ENCODE results near the gene C12orf57.

DNA sequence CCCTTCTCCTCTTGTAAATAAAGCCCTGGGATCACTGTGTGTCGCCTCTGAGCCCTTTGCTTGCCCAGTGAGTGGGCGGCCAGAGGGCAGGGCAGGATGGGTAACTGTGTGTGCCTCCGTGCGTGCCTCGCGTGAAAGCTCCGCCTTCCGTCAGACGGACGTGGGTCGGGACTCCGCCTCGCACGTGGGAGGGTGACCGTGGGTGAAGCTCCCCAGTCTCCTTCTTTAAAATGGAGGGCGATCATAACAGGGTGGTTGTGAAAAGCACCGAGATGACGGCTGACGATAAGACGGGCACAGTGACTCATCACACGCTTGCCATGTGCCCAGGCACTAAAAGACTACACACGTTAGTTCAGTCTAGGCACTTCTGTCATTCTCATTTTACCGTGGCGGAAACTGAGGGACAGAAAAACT, 17.5 kb downstream of the C12orf57 start:
- TF ChIP-seq, protein P1, sequence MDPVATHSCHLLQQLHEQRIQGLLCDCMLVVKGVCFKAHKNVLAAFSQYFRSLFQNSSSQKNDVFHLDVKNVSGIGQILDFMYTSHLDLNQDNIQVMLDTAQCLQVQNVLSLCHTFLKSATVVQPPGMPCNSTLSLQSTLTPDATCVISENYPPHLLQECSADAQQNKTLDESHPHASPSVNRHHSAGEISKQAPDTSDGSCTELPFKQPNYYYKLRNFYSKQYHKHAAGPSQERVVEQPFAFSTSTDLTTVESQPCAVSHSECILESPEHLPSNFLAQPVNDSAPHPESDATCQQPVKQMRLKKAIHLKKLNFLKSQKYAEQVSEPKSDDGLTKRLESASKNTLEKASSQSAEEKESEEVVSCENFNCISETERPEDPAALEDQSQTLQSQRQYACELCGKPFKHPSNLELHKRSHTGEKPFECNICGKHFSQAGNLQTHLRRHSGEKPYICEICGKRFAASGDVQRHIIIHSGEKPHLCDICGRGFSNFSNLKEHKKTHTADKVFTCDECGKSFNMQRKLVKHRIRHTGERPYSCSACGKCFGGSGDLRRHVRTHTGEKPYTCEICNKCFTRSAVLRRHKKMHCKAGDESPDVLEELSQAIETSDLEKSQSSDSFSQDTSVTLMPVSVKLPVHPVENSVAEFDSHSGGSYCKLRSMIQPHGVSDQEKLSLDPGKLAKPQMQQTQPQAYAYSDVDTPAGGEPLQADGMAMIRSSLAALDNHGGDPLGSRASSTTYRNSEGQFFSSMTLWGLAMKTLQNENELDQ (CRISPR knock-in tag; IDR thresholded peaks at IDR 0.05; ENCODE audit: borderline replicate concordance) = no peak
- no peak for TF ChIP-seq SIN3B (IDR thresholded peaks at IDR 0.05; ENCODE audit: low read depth)
- no peak for TF ChIP-seq RBM22 (IDR thresholded peaks at IDR 0.05; ENCODE audit: low read depth, low read length, poor library complexity, severe bottlenecking)
- TF ChIP-seq TCF3 (CRISPR knock-in tag; IDR thresholded peaks at IDR 0.05) = no peak
- no peak for TF ChIP-seq KAT7 (CRISPR knock-in tag; IDR thresholded peaks at IDR 0.05; ENCODE audit: borderline replicate concordance)
- TF ChIP-seq ATF2 (CRISPR knock-in tag; IDR thresholded peaks at IDR 0.05) = no peak
